Hematopoietic multipotent progenitor cell treated with erythropoietin and hydrocortisone succinate and interleukin-3 and kit ligand, for 15 days (in vitro differentiated cells): ENCODE results near the gene GRAMD1A.
"Not testable (repeated sequence)": the region's sequence is repeated elsewhere in the genome, so short reads cannot be mapped to it uniquely, and the experiment has no call there.

Experiments
- DNase-seq: peaks from one replicate; pipeline ENCODE4 v3.0.0-alpha.2; 2015; ENCODE audit warnings: low spot score

The GRAMD1A gene

DNA sequence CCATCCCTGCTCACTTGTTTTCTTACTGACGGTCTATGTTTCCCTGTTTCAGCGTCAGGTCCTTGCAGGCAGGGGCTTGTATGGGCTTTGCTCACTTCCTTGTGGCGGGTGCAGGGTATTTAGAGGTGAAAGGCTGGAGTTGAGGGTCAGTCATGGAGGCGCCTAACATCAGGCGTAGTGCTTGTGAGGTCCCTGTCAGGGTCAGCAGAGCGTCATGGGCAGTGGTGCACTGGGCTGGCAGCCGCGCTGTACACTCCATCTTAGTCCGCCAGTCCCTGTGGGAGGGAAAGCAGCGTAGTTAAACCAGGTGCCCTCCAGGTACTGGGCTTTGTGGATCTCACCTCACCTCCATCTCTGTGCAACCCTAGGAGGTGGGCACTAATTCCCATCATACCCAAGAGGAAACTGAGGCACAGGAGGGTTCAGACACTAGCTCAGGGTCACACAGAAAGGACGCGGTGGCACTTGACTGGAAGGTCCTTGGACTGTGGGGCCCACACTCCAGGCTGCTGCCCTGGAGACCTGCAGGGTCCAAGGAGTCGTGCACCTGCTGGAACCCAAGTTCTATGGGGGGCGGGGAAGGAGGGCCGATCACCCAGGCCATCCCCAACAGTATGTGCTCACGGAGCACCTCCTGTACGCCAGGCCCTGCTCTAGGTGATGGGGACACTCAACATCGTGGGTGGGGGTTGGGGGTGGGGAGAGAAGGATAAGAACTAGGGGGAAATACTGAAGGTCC lies 4.6 kb downstream of the GRAMD1A start:
- no peak for DNase-seq

DNA sequence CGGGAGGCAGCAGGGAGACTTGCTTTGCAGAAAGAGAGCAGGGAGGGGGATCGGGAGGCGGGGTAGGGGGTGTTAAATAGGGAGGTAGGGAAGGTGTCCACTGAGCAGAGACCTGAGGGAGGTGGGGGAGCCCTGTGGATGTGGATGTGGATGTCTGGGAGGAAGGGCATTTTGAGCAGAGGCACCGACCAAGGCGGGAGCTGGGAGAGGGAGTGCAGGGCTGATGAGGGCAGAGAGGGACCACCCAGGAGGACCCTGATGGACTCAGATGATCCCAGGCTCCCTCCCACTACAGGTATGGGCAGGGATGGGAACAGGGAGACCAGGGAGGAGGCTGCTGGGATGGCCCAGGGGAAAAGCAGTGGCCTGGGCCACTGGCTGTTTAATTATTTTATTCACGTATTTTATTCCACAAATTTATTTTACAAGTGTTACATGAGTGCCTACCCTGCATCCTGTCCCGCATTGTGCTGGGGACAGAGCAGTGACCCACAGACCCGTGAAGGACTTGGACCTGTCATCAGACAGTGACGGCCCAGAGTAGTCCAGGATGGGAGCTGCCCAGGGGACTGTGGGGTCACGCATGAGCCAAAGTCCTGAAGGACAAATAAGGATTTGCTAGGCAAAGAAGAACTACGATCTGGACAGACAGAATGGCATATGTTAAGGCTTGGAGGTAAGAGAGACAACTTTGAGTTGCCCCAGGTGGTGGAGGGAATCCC lies 5.3 kb downstream of the GRAMD1A start:
- no peak for DNase-seq

DNA sequence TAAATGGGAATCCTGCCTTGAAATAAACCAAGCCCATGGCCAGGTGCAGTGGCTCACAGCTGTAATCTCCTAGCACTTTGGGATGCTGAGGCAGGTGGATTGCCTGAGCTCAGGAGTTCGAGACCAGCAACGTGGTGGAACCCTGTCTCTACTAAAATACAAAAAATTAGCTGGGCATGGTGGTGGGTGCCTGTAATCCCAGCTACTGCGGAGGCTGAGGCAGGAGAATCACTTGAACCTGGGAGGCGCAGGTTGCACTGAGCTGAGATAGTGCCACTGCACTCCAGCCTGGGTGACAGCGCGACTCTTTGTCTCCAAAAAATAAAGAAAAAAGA lies 5.9 kb downstream of the GRAMD1A start:
- not testable (repeated sequence) for DNase-seq

DNA sequence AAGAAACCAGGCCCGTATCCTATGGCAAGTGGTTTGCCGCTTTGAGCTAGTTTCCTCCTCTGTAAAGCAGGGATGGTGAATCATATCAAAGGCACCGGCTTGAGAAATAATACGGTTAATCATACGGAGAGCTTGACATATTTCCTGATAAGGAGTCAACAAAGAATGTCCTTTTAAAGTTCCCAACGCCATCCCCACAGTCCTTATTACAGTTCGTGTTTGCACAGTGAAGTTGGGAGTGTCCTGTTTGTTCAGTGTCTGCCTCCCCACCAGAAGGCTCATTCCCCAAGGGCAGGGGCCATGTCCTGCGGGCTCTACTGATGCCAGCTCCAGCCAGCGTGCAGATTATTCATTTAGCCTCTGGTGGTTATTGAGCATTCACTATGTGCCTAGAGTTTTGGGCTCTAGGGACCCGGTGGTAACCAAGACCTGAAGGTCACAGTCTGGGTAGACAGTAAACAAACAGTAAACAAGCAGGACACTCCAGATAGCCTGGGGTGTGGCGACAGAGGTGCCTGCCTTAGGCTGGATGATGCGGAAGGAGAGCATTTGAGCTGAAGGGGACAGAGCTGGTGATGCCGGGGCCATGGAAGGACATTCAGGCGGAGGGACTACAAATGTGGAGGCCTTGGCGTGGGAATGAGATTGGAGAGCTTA lies 6.3 kb downstream of the GRAMD1A start:
- DNase-seq: no peak

DNA sequence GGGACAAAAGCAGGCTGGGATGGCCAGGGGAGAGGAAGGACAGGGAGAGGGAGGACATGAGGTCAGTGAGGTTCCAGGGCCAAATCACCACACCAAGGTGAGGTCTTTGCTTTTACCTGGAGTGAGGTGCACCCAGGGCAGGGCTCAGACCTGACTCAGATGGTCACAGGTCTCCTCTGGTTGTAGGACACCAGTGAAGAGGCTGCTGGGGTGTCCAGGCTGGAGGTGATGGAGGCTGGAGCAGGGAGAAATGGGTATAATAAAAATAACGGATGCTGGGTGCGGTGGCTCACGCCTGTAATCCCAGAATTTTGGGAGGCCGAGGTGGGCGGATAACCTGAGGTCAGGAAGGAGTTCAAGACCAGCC lies 6.9 kb downstream of the GRAMD1A start:
- no peak for DNase-seq

DNA sequence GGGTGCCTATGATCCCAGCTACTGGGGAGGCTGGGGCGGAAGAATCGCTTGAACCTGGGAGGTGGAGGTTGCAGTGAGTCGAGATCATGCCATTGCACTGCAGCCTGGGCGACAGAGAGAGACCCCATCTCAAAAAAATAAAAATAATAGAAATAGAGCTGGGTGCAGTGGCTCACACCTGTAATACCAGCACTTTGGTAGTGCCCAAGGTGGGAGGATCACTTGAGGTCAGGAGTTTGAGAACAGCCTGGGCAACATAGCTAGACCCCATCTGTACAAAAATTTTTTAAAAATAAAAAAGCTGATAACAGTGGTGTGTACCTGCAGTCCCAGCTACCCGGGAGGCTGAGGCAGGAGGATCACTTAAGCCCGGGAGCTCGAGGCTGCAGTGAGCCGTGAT lies 7.3 kb downstream of the GRAMD1A start:
- DNase-seq: not testable (repeated sequence)

DNA sequence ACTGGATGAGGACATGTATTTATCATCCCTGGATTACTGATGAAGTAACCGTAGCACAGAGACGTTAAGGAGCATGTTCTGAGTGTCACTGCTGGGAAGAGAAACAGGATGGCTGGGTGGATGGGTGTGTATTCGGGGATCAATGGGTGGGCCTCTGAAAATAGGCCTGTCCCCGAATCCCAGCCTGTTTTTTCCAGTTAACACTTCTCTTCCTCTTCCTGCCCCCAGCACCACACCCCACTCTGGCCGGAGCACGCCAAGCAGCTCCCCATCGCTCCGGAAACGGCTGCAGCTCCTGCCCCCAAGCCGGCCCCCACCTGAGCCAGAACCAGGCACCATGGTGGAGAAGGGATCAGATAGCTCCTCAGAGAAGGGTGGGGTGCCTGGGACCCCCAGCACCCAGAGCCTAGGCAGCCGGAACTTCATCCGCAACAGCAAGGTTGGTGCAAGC lies 8.8 kb downstream of the GRAMD1A start:
- DNase-seq: no peak

DNA sequence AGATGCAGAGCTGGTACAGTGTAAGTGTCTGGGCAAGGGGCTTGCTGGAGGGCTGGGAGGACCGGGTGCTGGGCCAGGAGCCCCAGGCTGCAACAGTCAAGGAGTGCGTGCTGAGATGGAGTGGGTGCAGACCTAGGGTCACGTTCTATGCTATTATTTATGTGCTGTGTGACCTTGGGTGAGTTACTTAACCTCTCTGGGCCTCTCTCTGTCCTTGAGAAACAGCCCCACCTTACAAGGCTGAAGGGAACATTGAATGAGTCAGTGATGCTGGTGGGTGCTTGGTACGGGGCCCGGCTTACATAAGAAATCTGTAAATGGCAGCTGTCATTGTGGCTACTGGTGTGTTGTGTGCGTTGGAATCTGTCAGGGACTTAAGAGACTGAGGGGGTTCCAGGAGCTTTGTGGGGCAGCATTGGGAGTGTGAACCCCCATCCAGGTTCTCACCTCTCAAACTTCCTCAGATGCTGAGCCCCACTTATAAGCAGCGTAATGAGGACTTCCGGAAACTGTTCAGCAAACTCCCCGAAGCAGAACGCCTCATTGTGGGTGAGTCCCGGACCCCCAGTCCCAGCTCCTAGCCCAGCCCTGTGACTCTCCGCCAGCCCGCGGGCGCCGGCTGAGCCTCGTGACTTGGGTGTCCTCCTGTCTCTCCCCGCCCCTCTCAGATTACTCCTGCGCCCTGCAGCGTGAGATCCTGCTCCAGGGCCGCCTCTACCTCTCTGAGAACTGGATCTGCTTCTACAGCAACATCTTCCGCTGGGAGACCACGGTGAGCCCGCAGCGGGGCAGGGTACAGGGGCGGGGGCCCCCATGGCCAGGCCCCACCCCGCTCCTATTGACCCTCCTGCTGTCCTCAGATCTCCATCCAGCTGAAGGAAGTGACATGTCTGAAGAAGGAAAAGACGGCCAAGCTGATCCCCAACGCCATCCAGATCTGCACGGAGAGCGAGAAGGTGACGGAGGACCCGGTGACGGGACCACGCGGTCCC lies 9.6 kb downstream of the GRAMD1A start:
- DNase-seq: no peak

DNA sequence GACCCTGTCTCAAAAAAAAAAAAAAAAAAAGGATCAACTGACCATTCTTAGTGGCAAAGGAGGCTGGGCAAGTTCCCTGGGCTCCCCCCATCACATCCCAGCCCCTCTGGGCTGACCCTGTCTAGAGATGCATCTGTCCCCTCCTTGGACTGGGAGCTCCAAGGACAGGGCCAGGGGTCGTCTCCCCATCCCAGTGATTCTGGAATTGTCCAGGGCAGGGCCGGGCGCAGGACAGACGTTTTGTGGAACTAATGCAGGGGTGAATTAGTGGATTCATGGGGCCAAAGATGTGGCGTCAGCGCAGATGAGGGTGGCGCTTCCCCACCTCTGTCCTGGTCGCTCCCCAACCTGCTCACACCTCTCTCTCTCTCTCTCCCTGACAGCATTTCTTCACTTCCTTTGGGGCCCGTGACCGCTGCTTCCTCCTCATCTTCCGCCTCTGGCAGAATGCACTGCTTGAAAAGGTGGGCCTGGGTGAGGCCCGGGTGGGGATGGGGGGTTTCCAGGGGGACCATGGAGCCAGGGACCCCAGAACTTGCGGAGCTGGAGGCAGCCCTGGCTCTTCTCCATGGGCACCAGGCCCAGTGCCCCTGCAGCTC lies 11.1 kb downstream of the GRAMD1A start:
- DNase-seq: no peak

DNA sequence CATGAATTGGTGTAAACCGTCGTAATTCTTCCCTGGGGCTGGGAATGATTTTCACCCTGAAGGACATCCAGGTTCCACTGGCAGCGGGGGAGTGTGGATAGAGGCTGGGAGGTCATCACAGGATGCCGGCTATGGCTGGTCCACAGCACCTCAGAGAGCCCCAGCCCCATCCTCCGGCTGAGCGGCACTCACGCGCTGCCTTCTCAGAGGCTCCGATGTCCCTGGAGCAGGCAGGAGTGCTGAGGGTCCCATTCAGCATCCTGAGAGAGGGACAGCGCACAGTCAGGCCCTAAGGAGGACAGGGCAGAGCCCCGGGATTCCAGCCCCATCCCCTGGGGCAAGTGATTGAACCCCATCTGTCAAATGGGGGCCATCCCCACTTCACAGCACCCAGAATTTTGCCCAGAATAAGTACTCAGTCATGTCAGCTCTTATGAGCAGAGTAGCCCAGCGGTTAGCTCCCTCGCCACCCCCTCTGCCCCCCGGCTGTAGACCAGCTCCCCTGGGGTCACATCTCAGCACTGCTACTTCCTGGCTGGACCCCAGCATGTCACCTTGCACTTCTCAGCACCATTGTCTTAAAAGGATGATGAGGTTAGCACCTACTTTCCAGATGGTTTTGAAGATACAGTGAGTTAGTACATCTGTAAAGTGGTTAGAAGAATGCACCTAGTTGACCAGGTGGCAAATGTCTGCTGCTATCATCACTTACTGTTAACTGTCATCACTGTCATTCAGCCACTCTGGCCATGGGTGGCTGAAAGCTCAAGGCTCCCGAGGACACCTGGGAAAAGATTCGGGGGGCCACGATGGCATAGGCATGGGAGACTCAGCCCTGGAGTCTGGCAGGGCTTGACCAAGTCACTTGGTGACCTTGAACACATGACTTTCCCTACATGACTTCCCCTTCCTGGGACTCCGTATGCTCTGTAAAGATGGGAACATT lies 11.9 kb downstream of the GRAMD1A start:
- no peak for DNase-seq

DNA sequence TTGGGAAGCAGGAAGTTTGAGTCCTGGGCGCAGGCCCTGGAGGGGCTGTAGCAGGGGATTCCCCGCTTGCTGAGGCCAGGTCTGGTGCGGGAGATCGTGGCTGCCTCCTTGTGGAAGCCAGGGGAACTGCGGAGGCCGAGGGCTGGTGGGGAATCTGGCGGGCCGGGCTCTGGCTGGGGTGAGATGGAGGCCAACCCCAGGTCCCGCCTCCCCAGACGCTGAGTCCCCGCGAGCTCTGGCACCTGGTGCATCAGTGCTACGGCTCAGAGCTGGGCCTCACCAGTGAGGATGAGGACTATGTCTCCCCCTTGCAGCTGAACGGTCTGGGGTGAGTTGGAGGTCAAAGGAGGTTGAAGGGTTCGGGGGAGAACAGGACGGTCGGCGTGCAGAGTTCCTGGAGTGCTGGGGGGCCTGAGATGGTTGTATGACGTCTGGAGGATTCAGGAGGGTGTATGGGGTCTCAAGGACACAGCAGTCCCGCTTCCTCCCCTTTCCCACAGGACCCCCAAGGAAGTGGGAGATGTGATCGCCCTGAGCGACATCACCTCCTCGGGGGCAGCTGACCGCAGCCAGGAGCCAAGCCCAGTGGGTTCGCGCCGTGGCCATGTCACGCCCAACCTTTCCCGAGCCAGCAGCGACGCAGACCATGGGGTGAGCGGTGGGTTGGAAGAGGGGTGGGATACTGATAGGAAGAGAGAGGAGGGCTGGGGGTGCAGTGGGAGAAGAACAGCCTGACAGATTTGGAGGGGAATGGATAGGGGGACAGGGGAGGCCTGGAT lies 13.1 kb downstream of the GRAMD1A start:
- DNase-seq: peak; percentile 20

DNA sequence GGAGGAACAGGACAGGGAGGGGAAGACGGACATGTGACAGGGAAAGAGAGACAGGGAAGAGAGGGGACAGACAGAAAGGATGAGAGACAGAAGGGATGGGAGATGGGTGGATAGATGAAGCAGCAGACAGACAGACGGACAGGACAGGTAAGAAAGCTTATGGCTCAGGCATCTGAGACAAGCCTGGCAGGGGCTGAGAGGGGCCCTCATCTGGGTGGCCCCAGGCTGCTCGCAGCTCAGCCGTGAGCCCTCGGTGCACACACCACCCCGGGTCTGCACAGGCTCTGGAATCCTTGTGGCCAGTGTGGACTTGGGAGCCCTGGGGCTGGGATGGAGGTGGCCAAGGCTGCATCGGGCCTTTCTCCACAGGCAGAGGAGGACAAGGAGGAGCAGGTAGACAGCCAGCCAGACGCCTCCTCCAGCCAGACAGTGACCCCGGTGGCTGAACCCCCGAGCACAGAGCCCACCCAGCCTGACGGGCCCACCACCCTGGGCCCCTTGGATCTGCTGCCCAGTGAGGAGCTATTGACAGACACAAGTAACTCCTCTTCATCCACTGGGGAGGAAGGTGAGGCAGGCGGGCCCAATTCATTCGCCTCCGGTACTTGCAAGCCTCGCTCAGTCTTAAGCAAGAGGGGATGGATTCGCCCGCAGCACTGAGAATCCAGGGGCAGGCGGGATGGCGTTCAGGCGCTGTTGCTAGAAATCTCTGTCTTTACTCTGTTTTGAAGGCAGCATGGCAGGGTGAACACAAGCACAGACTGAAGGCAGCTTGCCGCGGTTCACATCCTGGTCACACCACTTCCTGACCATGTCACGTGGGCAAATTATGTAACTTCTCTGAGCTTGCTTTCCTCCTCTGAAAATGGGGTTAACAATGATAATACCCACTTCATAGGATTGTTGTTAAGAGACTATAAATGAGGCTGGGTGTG lies 14.0 kb downstream of the GRAMD1A start:
- DNase-seq: no peak

DNA sequence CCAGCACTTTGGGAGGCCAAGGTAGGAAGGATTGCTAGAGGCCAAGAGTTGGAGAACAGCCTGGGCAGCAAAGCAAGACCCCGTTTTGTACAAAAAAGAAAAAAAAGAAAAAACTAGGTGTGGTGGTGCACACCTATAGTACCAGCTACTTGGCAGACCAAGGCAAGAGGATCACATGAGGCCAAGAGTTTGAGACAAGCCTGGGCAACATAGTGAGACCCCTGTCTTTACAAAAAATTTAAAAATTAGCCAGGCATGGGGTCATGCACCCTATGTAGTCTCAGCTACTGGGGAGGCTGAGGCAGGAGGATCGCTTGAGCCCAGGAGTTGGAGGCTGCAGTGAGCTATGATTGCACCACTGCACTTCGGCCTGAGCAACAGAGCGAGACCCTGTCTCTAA lies 14.7 kb downstream of the GRAMD1A start:
- not testable (repeated sequence) for DNase-seq

DNA sequence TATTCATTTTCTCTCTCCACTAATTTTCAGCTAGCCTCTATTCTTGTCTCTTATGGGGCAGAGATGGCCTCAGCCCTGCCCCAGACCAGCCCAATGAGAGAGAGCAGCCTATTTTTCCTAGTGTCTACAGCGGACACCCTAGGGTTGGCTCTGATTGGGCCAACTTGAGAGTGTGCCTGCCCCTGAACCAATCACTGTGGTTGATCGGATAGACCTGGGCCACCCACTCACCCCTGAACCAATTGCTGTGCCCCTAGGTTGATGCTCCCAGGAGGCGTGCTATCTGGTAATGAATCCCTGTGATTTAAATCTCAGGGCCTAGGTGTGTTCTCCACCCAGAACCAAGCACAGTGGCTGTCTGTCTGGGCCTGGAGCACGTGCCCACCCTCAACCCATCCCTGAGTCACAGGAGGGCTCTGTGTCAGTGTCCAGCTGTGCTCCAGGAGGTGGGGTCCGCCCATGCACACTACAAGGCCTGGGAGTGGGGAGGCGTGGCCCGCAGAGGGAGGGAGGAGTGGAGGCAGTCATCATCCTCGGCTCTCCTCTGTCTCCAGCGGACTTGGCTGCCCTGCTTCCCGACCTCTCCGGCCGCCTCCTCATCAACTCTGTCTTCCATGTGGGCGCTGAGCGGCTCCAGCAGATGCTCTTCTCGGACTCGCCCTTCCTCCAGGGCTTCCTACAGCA lies 15.3 kb downstream of the GRAMD1A start:
- no peak for DNase-seq

DNA sequence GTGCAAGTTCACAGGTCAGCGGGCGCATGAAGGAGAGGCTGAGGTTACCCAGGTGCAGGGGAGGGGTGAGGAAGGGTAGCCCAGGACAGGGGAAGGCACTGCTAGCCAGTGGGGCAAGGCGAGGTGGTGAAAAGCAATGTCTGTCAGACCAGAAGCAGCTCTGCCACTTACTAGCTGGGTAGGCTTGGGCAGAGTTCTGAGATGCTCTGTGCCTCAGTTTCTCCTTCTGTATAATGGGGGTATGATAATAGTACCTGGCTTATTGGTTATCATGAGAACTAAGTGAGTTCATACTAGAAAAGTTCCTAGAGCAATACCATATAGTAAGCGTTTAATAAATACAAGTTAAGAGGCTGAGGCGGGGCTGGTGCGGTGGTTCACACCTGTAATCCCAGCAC lies 15.8 kb downstream of the GRAMD1A start:
- no peak for DNase-seq

DNA sequence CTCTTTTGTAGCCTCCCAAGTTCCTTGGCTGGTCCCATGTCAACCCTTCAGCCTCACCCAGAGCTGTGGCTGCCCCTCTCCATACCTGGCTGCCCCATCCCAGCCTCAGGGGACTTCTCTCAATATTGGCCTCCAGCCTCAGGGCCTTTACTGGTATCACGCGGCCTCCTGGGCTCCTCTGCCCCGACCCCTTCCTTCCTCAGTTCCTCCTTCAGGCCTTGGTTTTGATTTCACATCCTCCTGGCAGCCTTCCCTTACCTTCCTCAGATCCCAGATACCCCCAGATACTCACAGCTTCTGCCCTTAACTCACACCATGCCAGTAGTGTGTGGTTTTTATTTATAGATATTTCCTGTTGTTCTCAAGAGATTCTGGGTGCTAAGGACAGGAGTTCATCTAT lies 17.4 kb downstream of the GRAMD1A start:
- DNase-seq: no peak

DNA sequence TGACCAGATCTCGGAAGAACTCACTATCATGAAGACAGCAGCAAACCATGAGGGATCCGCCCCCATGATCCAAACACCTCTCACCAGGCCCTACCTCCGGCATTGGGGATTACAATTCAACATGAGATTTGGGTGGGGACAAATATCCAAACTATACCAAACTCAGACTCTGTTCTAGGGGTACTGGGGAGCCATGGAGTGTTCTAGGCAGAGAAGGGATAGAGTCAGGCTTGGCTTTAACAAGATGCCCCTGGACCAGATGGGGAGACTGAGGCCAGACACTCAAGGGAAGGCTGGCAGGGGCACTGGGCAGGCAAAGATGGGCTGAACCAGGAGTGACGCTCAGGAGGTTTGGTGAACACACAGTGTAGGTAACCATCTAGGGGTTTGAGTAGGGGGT lies 18.3 kb downstream of the GRAMD1A start:
- no peak for DNase-seq

DNA sequence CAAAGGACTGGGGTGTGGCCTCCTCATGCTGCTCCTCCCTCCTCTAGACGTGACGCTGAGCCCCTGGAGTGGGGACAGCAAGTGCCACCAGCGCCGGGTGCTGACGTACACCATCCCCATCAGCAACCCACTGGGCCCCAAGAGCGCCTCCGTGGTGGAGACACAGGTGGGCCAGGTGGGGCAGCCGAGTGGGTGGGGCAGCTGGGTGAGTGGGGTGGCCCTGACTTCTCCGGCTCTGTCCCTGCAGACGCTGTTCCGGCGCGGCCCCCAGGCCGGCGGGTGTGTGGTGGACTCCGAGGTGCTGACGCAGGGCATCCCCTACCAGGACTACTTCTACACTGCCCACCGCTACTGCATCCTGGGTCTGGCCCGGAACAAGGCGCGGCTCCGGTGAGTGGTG lies 19.0 kb downstream of the GRAMD1A start:
- no peak for DNase-seq
